Measurements from ENCODE around the gene VPS4B.

The VPS4B gene

DNA sequence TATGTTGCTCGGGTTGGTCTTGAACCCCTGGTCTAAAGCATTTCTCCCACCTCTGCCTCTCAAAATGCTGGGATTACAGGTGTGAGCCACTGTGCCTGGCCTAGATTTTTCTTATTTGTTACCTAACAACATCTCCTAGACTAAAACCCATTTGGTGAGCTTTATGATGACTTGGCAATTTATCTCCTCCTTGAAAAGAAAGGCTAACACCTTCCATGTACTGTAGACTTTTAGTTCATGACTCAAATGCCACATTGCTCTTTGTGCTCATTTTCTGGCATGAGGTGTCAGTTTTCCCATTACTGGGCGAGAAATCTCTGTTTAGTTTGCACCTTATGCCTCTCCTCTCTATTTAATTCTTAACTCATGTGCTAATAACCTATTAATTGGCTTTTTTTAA is 42.2 kb upstream of the VPS4B start:
- CTCF ChIA-PET: interaction anchor here (1.4 kb wide), 1 partner anchor 26 kb away, joined by 4 read pairs; no protein-coding TSS in a partner anchor
- TF ChIP-seq ZNF747 (tag by site-specific recombination; IDR thresholded peaks at IDR 0.05): no peak
- no peak for TF ChIP-seq BCL11B (tag by site-specific recombination; IDR thresholded peaks at IDR 0.05; ENCODE audit: low read depth)
- TF ChIP-seq ZNF785 (tag by site-specific recombination; IDR thresholded peaks at IDR 0.05): no peak
- no peak for TF ChIP-seq ZNF221 (tag by site-specific recombination; IDR thresholded peaks at IDR 0.05; ENCODE audit: borderline replicate concordance)
- TF ChIP-seq, protein P1, sequence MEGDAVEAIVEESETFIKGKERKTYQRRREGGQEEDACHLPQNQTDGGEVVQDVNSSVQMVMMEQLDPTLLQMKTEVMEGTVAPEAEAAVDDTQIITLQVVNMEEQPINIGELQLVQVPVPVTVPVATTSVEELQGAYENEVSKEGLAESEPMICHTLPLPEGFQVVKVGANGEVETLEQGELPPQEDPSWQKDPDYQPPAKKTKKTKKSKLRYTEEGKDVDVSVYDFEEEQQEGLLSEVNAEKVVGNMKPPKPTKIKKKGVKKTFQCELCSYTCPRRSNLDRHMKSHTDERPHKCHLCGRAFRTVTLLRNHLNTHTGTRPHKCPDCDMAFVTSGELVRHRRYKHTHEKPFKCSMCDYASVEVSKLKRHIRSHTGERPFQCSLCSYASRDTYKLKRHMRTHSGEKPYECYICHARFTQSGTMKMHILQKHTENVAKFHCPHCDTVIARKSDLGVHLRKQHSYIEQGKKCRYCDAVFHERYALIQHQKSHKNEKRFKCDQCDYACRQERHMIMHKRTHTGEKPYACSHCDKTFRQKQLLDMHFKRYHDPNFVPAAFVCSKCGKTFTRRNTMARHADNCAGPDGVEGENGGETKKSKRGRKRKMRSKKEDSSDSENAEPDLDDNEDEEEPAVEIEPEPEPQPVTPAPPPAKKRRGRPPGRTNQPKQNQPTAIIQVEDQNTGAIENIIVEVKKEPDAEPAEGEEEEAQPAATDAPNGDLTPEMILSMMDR (tag by site-specific recombination; IDR thresholded peaks at IDR 0.05): no peak
- no peak for TF ChIP-seq ZNF248 (tag by site-specific recombination; IDR thresholded peaks at IDR 0.05)
- TF ChIP-seq, protein P2, sequence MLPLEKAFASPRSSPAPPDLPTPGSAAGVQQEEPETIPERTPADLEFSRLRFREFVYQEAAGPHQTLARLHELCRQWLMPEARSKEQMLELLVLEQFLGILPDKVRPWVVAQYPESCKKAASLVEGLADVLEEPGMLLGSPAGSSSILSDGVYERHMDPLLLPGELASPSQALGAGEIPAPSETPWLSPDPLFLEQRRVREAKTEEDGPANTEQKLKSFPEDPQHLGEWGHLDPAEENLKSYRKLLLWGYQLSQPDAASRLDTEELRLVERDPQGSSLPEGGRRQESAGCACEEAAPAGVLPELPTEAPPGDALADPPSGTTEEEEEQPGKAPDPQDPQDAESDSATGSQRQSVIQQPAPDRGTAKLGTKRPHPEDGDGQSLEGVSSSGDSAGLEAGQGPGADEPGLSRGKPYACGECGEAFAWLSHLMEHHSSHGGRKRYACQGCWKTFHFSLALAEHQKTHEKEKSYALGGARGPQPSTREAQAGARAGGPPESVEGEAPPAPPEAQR (tag by site-specific recombination; IDR thresholded peaks at IDR 0.05): no peak
- TF ChIP-seq, protein P3, sequence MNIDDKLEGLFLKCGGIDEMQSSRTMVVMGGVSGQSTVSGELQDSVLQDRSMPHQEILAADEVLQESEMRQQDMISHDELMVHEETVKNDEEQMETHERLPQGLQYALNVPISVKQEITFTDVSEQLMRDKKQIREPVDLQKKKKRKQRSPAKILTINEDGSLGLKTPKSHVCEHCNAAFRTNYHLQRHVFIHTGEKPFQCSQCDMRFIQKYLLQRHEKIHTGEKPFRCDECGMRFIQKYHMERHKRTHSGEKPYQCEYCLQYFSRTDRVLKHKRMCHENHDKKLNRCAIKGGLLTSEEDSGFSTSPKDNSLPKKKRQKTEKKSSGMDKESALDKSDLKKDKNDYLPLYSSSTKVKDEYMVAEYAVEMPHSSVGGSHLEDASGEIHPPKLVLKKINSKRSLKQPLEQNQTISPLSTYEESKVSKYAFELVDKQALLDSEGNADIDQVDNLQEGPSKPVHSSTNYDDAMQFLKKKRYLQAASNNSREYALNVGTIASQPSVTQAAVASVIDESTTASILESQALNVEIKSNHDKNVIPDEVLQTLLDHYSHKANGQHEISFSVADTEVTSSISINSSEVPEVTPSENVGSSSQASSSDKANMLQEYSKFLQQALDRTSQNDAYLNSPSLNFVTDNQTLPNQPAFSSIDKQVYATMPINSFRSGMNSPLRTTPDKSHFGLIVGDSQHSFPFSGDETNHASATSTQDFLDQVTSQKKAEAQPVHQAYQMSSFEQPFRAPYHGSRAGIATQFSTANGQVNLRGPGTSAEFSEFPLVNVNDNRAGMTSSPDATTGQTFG (tag by site-specific recombination; IDR thresholded peaks at IDR 0.05; ENCODE audit: borderline replicate concordance): no peak
- TF ChIP-seq, protein P4, sequence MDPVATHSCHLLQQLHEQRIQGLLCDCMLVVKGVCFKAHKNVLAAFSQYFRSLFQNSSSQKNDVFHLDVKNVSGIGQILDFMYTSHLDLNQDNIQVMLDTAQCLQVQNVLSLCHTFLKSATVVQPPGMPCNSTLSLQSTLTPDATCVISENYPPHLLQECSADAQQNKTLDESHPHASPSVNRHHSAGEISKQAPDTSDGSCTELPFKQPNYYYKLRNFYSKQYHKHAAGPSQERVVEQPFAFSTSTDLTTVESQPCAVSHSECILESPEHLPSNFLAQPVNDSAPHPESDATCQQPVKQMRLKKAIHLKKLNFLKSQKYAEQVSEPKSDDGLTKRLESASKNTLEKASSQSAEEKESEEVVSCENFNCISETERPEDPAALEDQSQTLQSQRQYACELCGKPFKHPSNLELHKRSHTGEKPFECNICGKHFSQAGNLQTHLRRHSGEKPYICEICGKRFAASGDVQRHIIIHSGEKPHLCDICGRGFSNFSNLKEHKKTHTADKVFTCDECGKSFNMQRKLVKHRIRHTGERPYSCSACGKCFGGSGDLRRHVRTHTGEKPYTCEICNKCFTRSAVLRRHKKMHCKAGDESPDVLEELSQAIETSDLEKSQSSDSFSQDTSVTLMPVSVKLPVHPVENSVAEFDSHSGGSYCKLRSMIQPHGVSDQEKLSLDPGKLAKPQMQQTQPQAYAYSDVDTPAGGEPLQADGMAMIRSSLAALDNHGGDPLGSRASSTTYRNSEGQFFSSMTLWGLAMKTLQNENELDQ (tag by site-specific recombination; IDR thresholded peaks at IDR 0.05; ENCODE audit: low read depth): no peak
- TF ChIP-seq, protein P5, sequence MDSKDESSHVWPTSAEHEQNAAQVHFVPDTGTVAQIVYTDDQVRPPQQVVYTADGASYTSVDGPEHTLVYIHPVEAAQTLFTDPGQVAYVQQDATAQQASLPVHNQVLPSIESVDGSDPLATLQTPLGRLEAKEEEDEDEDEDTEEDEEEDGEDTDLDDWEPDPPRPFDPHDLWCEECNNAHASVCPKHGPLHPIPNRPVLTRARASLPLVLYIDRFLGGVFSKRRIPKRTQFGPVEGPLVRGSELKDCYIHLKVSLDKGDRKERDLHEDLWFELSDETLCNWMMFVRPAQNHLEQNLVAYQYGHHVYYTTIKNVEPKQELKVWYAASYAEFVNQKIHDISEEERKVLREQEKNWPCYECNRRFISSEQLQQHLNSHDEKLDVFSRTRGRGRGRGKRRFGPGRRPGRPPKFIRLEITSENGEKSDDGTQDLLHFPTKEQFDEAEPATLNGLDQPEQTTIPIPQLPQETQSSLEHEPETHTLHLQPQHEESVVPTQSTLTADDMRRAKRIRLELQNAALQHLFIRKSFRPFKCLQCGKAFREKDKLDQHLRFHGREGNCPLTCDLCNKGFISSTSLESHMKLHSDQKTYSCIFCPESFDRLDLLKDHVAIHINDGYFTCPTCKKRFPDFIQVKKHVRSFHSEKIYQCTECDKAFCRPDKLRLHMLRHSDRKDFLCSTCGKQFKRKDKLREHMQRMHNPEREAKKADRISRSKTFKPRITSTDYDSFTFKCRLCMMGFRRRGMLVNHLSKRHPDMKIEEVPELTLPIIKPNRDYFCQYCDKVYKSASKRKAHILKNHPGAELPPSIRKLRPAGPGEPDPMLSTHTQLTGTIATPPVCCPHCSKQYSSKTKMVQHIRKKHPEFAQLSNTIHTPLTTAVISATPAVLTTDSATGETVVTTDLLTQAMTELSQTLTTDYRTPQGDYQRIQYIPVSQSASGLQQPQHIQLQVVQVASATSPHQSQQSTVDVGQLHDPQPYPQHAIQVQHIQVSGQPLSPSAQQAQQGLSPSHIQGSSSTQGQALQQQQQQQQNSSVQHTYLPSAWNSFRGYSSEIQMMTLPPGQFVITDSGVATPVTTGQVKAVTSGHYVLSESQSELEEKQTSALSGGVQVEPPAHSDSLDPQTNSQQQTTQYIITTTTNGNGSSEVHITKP (tag by site-specific recombination; IDR thresholded peaks at IDR 0.05): no peak
- POLR2A ChIA-PET: no interaction called here

DNA sequence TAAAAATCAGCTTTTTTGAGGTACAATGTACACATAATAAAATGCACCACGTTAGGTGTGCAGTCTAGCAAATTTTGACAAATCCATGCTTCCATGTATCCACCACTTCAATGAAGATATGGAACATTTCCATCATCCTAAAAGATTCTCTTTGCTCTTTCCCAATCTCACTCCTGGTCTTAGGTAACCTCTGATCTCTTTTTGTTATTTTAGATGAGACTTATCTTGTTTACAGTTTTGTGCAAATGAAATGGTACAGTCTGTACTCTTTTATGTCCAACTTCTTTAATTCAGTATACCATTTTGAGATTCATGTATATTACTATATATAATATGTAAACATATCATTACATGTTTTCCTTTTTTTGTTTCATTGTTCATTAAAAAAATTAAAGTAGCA is 38.1 kb upstream of the VPS4B start:
- H3K4me1 ChIP-seq (ENCODE audit: control insufficient read depth, insufficient read depth, low read length): no peaks in the 10 kb centered on the region
- no peak overlapping the region for H3K4me3 ChIP-seq (ENCODE audit: low read depth, low read length)
- CTCF ChIA-PET: no interaction called here
- no peaks in the 10 kb centered on the region for H3K36me3 ChIP-seq (ENCODE audit: control insufficient read depth in 2 of 2, insufficient read depth in 1 of 2, low read length in 2 of 2)
- no peaks in the 10 kb centered on the region; the same call in 1 of the 2 replicates for H3K9me3 ChIP-seq (ENCODE audit: control insufficient read depth, insufficient read depth, low read depth, low read length)
- H3K27ac ChIP-seq (ENCODE audit: extremely low read depth, low read depth, low read length): no peak overlapping the region
- POLR2A ChIA-PET: no interaction called here
- TF ChIP-seq ZBTB7A (tag by site-specific recombination; IDR thresholded peaks at IDR 0.05; ENCODE audit: low read depth) (no peak), WT1 (tag by site-specific recombination; IDR thresholded peaks at IDR 0.05) (no peak), ZNF529 (tag by site-specific recombination; IDR thresholded peaks at IDR 0.05; ENCODE audit: insufficient replicate concordance) (no peak), RBAK (tag by site-specific recombination; IDR thresholded peaks at IDR 0.05) (no peak), KLF16 (tag by site-specific recombination; IDR thresholded peaks at IDR 0.05) (no peak), ZNF670 (tag by site-specific recombination; IDR thresholded peaks at IDR 0.05; ENCODE audit: low read depth) (no peak), BCL11B (tag by site-specific recombination; IDR thresholded peaks at IDR 0.05; ENCODE audit: low read depth) (no peak), ZSCAN23 (tag by site-specific recombination; IDR thresholded peaks at IDR 0.05) (no peak), GLIS1 (tag by site-specific recombination; IDR thresholded peaks at IDR 0.05) (no peak)
- TF ChIP-seq, protein P4 (tag by site-specific recombination; IDR thresholded peaks at IDR 0.05; ENCODE audit: low read depth): no peak
- TF ChIP-seq, protein P6, sequence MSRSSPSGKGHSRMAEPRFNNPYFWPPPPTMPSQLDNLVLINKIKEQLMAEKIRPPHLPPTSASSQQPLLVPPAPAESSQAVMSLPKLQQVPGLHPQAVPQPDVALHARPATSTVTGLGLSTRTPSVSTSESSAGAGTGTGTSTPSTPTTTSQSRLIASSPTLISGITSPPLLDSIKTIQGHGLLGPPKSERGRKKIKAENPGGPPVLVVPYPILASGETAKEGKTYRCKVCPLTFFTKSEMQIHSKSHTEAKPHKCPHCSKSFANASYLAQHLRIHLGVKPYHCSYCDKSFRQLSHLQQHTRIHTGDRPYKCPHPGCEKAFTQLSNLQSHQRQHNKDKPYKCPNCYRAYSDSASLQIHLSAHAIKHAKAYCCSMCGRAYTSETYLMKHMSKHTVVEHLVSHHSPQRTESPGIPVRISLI (tag by site-specific recombination; IDR thresholded peaks at IDR 0.05): no peak

More for the DNA sequence above, 42.2 kb upstream of the VPS4B start:
- Histone ChIP-seq H3K27ac (ENCODE audit: extremely low read depth, low read depth, low read length) (no peak overlapping the region), H3K9me3 (ENCODE audit: control insufficient read depth, insufficient read depth, low read depth, low read length) (no peaks in the 10 kb centered on the region; the same call in 1 of the 2 replicates), H3K4me3 (ENCODE audit: low read depth, low read length) (no peak overlapping the region), H3K36me3 (ENCODE audit: control insufficient read depth in 2 of 2, insufficient read depth in 1 of 2, low read length in 2 of 2) (no peaks in the 10 kb centered on the region), H3K4me1 (ENCODE audit: control insufficient read depth, insufficient read depth, low read length) (no peaks in the 10 kb centered on the region)

Data from HEK293 (cell line).